GM19438 (cell line): Measurements from ENCODE around the gene BNIPL.

Experiments used
- ATAC-seq: cut with Tn5 transposase; IDR thresholded peaks from one replicate; pipeline ENCODE4 v1.9.1; 2021; ENCODE audit warnings: low read depth; ENCODE audit not compliant: unreplicated experiment

BNIPL gene

GRCh38 chr1:151009206-151009587, 27.2 kb upstream of the BNIPL start:
- no peak for ATAC-seq

GRCh38 chr1:151009674-151010345, 26.6 kb upstream of the BNIPL start:
- no peak for ATAC-seq

DNA sequence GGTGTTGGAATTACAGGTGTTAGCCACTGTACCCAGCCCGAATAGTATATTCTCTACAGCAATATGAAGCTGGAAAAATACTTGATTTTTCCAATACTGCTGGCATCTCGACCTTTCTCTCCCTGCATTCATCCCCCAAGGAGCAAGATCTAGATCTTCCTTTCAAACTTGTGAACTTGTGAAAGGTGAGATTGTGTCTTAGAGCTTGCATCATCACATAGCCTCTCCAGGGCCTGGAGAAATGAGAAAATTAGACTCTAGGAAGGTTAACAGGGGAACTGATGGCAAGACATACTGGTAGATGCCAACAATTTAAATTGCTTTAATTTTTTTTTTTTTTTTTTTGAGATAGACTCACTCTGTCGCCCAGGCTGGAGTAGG, 26.1 kb upstream of the BNIPL start:
- ATAC-seq = no peak

DNA sequence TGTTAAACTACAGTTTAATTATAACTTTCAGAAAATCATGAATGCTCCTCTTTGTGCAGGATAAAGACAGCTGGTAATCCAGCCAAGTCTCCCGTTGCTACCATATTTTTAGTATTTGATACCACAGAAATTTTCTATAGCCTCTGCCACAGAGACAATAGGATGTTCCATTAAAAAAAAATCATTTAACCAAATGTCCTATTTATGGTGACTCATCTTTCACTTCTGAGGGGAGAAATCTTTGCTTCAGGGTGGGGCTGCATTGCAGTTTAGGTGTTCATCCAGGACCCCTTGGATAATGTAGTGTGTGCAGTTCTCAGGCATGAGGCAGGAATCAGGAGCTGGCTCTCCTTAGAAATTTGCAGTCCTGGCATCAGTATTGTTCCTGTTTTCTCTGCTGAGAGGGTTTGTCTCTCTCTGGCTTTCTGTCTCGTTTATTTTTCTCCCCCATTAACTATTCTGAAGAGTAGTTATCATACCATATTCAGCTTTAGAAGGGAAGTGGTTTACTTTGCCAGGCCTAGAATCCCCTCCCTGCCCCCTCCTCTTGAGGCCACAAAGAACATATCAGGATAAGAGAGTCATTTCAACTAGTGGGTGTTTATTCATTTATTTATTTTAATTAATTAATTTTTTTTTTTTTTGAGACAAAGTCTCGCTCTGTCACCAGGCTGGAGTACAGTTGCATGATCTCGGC, 25.1 kb upstream of the BNIPL start:
- ATAC-seq = no peak

GRCh38 chr1:151012684-151013471, 23.5 kb upstream of the BNIPL start:
- ATAC-seq = no peak

GRCh38 chr1:151013518-151013917, 22.9 kb upstream of the BNIPL start:
- no peak for ATAC-seq

DNA sequence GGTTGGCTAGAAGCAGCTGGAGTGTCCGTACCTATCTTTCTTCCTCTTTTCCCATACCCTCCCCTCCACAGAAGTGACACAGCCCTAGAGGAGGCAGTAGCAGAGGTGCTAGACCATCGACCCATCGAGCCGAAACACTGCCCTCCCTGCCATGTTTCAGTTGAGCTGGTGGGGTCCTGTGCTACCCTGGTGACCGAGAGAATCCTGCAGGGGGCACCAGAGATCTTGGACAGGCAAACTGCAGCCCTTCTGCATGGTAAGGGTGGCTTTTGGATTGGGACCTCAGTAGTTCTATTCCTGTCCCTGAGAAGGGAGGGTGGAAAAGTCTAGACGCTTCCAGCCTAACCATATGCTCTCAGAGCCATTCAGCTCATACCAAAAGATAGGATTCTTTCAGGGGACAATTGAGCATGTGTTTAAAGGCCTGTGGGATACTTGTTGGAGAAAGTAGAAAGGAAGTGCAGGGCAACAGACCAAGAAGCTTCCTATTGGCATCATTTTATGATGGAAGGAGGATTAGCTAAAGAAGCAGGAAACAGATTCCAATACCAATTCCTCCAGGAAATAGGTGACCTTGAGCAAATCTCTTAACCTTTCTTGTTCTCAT, 11.7 kb upstream of the BNIPL start:
- ATAC-seq = no peak

DNA sequence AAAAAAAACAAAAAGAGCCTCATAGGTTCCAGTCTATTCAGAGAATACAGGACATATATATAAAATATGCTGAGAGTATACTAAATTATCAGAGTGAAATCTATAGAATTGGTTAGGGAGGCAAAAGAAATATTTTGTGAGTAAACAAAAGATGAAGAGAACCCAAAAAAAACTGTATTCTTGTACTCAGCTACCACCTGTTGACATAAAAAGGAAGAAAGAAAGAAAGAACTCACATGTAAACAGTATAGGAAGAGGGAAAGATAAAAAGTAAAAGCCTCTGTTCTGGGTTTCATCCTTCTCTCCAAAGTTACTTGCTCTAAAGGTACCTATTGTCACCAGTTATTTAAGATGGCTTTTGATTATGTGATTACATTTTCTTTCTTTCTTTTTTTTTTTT, 9.9 kb upstream of the BNIPL start:
- no peak for ATAC-seq

DNA sequence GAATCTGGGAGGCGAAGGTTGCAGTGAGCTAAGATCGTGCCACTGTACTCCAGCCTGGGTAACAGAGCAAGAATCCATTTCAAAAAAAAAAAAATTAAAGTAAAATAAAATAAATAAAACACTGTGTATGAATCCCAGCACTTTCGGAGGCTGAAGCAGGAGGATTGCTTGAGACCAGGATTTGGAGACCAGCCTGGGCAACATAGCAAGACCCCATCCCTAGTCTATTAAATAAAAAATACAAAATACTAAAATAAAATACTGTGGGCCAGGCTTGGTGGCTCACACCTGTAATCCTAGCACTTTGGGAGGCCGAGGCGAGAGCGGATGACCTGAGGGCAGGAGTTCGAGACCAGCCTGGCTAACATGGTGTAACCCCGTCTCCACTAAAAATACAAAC, 4.2 kb upstream of the BNIPL start:
- ATAC-seq = no peak

DNA sequence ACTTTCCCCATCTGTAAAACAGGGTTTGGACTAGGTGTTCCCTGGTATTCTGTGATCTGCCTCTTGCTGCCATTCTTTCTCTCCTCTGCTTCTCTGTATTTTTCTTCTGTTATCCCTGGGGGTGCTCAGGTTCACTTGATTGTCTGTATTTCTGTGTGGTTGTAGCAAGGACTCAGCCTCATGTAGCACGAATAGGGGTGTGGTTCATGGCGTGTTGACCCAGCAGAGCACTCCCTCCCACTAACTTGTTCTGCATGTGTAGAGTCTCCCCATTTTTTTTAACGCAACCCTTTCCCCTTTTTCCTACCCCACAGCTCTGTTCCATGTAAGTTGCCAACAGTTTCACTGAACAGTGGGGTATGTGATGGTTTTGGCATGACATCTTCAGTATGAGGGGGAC, 1.2 kb upstream of the BNIPL start:
- no peak for ATAC-seq

- no peak for ATAC-seq
These were observed 646 bp downstream of the BNIPL start for GRCh38 chr1:151037032-151037431.

DNA sequence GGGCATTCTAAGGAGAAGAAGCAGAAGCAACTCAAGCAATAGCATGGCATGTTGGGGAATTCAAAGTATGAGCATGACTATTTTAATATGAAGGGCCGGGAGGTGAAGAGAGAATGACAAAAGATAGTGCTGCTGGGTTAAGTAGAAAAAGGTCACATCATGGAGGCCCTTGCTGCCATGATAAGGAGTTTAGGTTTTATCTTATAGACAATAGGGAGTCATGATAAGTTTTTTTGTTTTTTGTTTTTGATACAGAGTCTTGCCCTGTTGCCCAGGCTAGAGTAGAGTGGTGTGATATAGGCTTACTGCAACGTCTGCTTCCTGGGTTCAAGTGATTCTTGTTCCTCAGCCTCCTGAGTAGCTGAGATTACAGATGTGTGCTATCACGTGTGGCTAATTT, 3.1 kb downstream of the BNIPL start:
- no peak for ATAC-seq

DNA sequence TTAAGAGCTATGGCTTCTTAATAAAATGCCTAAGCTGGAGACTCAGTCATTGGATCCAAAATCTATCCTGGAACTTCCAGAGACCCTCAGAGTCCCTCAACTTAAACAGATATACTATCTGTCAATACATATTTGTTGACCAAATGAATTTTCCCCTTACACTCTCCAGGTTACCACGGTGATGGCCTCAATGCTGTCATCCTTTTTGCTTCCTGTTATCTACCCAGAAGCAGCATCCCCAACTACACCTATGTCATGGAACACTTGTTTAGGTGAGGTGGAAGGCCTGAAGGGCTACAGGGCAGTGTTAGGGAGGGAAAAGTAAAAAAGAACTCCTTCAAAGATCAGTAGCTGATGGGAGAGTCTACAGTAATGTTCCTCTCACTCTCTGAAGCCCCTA, 6.8 kb downstream of the BNIPL start:
- no peak for ATAC-seq

DNA sequence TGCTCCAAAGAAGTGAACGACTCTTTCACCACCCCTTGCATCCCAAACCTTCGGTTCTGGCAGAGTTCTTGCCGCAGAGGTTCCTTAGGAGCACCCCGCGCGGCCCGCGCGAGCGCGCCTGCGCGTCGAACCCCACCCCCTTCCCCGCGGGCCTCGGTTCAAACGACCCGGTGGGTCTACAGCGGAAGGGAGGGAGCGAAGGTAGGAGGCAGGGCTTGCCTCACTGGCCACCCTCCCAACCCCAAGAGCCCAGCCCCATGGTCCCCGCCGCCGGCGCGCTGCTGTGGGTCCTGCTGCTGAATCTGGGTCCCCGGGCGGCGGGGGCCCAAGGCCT, 11.2 kb downstream of the BNIPL start, which contains the start of gene C1orf56:
TSS of gene C1orf56 (plus strand) at position 161 of the 334 bp plus-strand sequence. CDS start at position 258, 97 bp downstream.
- ATAC-seq = peak; percentile 67

DNA sequence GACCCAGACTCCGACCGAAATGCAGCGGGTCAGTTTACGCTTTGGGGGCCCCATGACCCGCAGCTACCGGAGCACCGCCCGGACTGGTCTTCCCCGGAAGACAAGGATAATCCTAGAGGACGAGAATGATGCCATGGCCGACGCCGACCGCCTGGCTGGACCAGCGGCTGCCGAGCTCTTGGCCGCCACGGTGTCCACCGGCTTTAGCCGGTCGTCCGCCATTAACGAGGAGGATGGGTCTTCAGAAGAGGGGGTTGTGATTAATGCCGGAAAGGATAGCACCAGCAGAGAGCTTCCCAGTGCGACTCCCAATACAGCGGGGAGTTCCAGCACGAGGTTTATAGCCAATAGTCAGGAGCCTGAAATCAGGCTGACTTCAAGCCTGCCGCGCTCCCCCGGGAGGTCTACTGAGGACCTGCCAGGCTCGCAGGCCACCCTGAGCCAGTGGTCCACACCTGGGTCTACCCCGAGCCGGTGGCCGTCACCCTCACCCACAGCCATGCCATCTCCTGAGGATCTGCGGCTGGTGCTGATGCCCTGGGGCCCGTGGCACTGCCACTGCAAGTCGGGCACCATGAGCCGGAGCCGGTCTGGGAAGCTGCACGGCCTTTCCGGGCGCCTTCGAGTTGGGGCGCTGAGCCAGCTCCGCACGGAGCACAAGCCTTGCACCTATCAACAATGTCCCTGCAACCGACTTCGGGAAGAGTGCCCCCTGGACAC, 11.7 kb downstream of the BNIPL start:
- ATAC-seq = peak; percentile 49

- ATAC-seq = no peak
These were observed 12.3 kb downstream of the BNIPL start for GRCh38 chr1:151048645-151049032.

- ATAC-seq = no peak
These were observed 13.1 kb downstream of the BNIPL start for GRCh38 chr1:151049458-151049857.

- ATAC-seq = no peak
These were observed 13.8 kb downstream of the BNIPL start for GRCh38 chr1:151050051-151050688.

DNA sequence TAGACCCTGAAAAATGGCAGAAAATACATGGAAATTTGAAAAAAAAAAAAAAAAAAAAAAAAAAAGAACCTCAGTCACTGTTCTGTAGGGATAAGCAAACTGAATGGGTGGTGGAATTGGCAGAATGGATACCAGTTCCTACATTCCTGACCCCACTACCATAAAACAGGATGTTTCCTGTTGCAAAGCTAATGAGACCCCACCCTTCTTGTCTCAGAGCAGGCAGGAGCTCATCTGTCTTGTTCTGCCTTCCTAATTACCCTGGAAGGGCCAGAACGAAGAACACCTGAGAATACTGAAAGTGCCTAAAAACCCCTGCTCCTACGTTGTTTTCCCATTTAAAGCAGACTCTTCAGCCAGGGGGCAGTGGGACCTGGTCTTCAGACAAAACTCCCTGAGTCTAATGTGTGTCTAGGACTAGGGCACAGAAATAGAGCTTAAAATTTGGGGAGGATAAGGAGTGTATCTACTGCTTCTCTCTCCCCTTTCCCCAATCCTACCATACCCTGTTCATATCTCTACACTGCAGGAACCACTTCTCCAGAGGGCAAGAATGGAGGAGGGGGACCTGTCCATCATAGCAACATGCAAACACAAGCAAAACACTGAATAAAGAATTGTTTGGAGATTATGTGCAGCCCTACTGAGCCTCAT, 15.1 kb downstream of the BNIPL start:
- ATAC-seq = no peak
